GM13976 (cell line): ENCODE measurements around the gene TRIM13.
"Not testable (repeated sequence)": the region's sequence is repeated elsewhere in the genome, so short reads cannot be mapped to it uniquely, and the experiment has no call there.

Source experiments
- DNase-seq: peaks from one replicate; pipeline ENCODE4 v3.0.0; 2012; ENCODE audit warnings: low spot score
- CTCF ChIP-seq: IDR thresholded peaks from 2 replicates; pipeline ENCODE4 v1.5.1; 2012; ENCODE audit warnings: borderline replicate concordance, mild to moderate bottlenecking; ENCODE audit not compliant: insufficient read depth; ENCODE audit errors: extremely low read depth, missing control alignments, control extremely low read depth
- in situ Hi-C: fragments of 300-500 bp; cut with MboI; formaldehyde crosslinking; loops from one replicate; pipeline ENCODE4 v1.12.0; 2022; ENCODE audit warnings: low sequenced_read_pairs, mixed read lengths, inconsistent platforms; ENCODE audit not compliant: unreplicated experiment

Gene TRIM13

GRCh38 chr13:49980266-49980665 lies 16.6 kb upstream of the TRIM13 start:
- no peak for DNase-seq
- no peak for TF ChIP-seq CTCF
- in situ Hi-C loops: loop anchor here (25.0 kb wide), 1 partner anchor 1082 kb away; no protein-coding TSS in a partner anchor

- TF ChIP-seq CTCF: no peak
- in situ Hi-C loops: loop anchor here (25.0 kb wide), 1 partner anchor 1077 kb away; no protein-coding TSS in a partner anchor
- no peak for DNase-seq
These were observed 11.7 kb upstream of the TRIM13 start for GRCh38 chr13:49985129-49985528.

GRCh38 chr13:49986471-49986870 lies 10.4 kb upstream of the TRIM13 start:
- no peak for DNase-seq
- in situ Hi-C loops: loop anchor here (25.0 kb wide), 1 partner anchor 1076 kb away; no protein-coding TSS in a partner anchor
- no peak for TF ChIP-seq CTCF

GRCh38 chr13:49990612-49991011 lies 6.2 kb upstream of the TRIM13 start:
- DNase-seq: not testable (repeated sequence)
- in situ Hi-C loops: loop anchor here (10.0 to 25.0 kb wide), 2 partner anchors 924 to 1072 kb away; no protein-coding TSS in a partner anchor

DNA sequence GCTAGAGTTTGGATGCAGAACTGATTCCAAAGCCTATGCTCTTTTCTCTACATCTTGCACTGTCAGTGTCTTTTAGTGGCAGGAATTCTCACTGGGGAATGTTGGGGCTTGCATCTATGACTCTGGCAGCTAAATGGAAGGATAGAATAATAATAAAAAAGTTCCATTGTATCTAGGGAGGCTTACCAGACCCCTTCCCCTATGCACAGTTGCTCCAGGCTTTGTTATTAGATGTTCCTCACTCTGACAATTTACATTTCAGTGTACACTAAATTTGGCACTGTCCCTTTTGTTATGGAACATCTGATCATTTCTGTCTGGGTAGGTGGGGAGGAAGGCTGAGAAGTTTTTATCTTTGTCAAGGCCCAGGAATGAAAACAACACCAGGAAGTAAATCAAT lies 3.7 kb upstream of the TRIM13 start:
- in situ Hi-C loops: loop anchor here (10.0 to 25.0 kb wide), 2 partner anchors 922 to 1069 kb away; no protein-coding TSS in a partner anchor
- no peak for TF ChIP-seq CTCF
- no peak for DNase-seq

- DNase-seq: no peak
- TF ChIP-seq CTCF: no peak
- in situ Hi-C loops: loop anchor here (10.0 to 25.0 kb wide), 2 partner anchors 921 to 1069 kb away; no protein-coding TSS in a partner anchor
These were observed 3.2 kb upstream of the TRIM13 start for GRCh38 chr13:49993666-49994065.

GRCh38 chr13:49995625-49996101 lies 1.2 kb upstream of the TRIM13 start:
- in situ Hi-C loops: loop anchor here (10.0 to 25.0 kb wide), 2 partner anchors 919 to 1067 kb away; no protein-coding TSS in a partner anchor
- DNase-seq: no peak
- no peak for TF ChIP-seq CTCF
